GM21786 (cell line): ENCODE data around the gene CALD1.
A peak's percentile ranks its signal among the peaks of the same experiment; 100 is the strongest.

Experiments used
- ATAC-seq: cut with Tn5 transposase; IDR thresholded peaks from one replicate; pipeline ENCODE4 v1.9.1; 2021; ENCODE audit not compliant: unreplicated experiment

Gene CALD1

DNA sequence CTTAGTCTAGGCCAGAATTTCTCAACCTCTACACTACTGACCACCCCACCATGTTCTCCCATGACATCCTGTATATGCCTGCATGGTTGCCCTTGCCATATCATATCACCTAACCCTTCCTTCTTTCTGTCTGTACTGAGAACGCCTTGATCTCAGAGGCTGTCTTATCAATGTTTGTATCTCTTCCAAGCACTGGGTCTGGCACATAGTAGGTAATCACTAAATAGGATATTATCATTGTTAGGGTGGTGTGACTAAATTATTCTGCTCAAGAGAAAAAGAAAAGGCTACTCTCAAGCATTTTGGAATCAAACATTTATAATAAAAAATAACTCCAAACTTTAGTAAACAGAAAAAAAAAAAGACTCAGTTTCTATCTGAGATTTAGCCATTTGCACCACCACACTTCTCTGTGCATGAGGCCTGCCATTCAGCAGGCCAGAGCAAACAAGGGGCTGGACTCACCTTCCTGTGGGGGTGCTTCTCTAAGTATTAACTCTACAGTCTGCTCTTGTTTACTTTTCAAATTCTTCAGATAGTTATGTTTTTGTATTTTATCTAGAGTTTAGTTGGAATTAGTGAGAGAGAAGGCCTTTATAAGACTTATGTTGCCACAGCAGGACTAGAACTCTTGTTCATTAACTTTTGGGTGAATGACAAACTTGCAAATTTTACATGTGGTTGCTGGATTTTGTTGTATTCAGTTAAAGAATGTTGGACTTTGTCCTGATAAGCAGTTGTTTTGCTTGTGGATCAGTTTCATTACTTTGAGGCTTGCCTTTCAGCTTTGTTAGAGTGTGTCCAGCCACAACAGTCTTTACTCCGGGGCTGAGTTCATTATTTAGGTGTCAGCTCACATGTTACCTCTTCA, 212.3 kb downstream of the CALD1 start:
- no peak for ATAC-seq

DNA sequence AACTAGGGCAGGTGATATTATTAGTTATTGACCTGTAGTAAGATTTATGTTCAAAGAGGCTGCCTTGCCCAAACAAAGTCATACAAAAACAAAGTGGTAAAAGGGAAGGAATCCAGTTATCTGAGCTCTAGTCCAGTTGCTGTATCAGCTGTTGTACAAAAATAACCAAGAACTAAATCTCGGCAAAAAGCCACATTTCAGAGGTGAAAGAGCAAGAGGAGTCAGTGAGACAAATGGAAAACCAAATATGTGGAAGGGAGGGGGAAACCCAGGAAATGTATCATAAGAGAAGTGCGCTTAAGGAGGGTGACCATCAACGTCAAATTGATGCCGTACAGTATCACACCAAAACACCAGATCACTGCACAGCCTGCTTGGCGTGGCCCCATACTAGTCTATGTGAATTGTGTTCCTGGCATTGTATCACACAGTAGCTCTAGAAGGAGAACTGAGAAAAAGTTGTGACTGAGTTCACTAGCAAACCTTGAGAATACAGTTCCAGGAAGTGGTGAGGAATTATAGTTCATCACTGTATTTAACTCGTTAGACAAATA, 213.3 kb downstream of the CALD1 start:
- peak; percentile 66 for ATAC-seq

DNA sequence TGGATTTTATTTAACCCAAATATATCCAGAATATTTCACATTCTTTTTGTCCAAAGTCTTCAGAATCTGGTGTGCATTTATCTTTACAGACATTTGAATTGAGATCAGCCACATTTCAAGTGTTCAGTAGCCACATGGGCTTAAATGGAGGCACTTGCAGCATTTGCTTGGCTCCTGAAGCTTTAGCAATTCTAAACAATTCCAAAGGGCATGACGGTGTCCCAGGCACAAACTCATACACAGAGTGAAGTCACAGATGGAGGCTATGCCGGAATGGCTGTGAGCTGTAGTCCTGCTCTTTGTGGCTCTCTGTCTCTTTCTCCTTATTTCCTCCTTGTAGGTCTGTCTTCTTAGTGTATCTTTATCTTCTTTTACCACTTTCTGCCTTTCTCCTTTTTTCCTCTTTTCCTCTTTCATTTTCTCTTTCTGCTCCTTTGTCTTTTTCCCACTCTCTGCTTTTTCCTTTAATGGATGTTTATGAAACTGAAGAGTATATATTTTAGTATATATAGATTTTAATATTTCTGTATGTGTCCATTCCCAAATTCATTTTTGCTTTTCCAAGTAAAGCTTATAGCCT, 214.5 kb downstream of the CALD1 start:
- ATAC-seq = no peak

DNA sequence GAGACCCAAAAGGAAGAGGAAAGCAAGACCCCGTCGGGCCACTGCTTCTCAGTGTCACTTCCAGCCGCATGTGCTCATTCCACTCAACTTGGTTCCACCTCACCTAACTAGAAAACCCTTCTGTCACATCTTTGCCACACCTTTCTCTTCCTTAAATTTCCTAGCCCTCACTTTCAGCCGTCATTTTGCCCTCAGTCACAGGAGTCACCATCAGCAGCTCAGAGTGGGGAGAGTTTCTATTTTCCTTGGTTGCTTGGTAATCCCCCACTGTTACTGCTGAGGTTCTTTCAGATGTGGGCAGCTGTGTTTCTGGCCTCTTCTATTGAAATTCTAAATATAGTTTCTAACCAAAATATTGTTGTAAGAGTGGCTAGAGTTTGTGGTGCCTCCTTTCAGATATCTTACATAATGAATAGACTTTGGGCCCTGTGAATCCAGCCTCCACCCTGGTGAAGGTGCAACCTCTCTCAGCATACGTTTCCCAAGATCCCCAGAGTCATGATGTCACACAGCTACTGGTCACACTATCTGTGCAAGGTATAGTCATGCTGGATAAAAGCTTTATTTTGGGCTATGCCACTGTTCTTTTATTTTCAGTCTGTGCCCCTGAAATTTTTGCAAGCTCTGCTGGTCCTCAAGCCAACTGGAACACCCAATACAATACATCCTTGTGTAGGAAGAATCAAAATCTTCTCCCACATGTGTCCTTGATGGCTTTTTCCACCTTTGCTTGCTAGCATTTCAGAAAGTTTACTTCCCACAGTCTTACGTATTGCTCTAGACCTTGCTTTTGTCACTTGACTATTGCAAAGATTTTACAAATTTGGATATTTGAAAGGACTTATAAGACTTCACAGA, 216.0 kb downstream of the CALD1 start:
- peak; percentile 42 for ATAC-seq

DNA sequence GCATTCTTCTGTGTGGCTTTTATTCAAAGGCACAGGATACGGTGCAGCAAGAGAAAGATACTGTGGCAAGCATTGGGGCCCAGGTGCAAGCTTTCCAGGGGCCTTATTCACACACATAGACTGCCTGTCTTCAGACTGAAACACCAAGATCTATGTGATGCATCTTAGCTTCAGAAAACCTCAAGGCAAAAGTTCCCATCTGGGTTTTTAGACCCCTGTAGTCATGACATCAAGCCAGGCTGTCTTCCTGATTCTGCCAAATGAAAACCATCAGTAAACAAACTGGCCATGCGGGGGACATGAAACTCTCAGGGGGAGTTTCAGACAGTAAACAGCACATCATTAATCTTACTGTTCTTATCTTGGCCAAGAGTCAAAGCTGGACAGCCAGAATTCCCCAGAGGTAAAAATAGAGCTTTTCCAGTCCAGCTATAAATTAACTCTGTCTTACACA, 216.7 kb downstream of the CALD1 start:
- ATAC-seq = peak; percentile 45

DNA sequence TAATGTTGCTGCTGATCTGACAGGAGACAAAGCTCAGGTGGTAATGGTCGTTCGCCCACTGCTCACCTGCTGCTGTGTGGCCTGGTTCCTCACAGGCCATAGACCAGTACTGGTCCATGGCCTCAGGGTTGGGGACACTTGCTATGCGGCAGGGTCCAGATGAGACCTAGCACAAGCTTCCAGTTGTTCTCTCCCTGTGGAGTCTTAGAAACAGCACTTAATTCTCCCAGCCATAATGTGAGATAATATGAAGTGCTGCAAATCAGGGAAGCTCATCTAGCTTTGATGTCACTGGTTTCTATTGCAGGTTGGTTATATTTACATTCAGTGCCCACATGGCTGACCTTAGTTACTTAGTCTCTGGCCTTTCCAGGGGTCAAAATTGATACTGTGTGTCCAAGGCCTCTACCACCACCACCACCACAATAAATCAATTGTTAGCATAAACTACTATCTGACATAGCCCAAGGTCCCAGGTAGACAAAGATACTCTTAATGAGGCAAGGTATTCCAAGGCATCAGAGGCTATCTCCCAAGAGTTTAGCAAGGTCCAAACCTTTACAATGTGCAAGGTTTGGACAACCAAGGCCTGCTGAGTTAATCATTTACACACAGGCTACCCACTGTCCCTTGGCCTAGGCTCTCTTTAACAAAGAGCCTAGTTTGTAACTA, 217.9 kb downstream of the CALD1 start:
- ATAC-seq = no peak

DNA sequence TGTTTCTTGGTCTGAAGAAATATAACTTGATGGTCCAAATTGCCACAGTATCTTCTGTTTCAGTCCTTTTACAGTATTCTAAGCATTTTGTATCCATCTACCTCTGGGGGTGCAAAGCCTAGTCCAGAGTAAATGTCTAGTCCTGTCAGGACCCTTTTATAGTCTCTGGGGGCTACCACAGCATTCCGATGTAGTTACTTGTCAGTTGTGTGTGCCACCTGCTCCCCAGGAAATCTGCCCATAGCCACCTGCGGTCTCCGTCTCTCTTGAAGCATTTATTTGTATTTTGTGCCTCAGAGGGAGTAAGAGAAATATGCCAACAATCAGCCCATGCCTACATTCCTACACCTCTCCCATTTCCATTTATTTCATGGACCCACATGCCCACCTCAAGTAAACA, 219.7 kb downstream of the CALD1 start:
- ATAC-seq = no peak

DNA sequence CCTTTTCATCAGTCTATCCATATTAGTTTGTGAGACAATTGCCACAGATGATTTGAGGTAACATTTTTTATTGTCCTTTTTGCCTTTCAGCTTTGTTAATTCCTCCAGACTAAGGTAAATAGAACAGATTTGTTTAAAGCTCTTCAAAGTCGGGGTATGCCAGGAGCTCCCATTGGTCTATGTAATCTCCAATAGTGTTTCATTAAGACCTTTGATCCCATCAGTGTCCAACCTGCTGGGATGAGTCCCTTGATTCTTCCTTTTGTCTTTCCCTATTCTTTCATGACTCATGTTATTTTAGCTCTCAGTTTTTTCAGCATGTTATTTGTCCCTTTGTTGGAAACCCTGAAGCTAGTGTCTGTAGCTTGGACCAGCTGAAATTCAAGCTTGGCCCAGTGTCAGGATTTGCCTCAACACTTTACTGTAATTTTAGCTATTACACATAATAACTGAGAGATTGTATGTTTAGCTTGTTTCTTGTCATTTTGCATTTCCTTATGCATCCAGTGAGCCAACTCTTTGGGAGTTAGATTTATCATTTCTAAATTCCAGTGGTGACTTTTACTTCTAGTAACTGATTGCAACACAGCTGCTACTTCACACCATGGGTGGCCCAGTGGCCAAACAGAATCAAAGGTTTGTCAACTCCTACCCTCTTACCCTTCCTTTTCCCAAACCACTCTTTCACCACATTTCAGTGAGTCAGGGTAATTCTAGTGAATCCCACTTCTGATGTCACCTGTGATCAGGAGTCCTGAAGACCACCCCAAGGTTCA, 222.1 kb downstream of the CALD1 start:
- ATAC-seq = no peak

DNA sequence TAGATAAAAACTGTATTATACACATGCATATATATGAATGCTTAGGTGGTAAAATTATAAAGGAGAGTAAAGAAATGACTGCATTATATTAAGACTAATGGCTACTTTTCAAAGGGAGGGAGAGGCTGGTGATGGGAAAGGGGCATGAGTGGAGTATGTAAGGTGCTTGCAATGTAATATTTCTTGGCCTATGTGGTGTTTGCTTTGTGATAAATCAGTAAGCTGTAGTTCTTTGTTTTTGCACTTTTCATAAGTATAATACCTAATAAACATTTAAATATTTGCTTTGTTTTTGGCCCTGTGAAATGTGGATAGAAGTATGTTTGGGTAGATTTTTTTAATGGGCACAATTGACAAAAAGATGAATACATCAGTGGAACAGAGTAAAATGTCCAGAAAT, 232.8 kb downstream of the CALD1 start:
- no peak for ATAC-seq
